Right ventricle myocardium inferior (tissue), 1 donor: Measurements from ENCODE around the gene IMPA2. TPM values are rescaled to one million over a fixed set of nuclear protein-coding genes. Genes with fewer than 3 reads are reported as not detected.
"Not testable (repeated sequence)": the region's sequence is repeated elsewhere in the genome, so short reads cannot be mapped to it uniquely, and the experiment has no call there.

ENCODE experiments used
- ATAC-seq: fragments of 200-7000 bp; cut with Tn5 transposase; one replicate; pipeline ENCODE4 v1.9.1; 2020; ENCODE audit warnings: mild to moderate bottlenecking, moderate library complexity
- DNase-seq: peaks from one replicate; pipeline ENCODE4 v3.0.0; 2021; ENCODE audit errors: missing footprints
- intact Hi-C: fragments of 100-400 bp; cut with DNase I; formaldehyde crosslinking; loops from one replicate; pipeline ENCODE4 v1.11.0; 2022
- total RNA-seq: library from RNA; stranded (reverse); fragmentation: NEBNext Ultra II Directional; extraction: Animal tissue kit (Norgen Biotek cat#: 25700); gene quantifications from one replicate; pipeline ENCODE4 v1.2.1, GENCODE V29; 2021
- donor health status: DM: no; HTN: yes; CAD: no; lungs with severe emphysema.

The IMPA2 gene
- total RNA-seq, 1 donor from 2014 or later, result 82.8 TPM

DNA sequence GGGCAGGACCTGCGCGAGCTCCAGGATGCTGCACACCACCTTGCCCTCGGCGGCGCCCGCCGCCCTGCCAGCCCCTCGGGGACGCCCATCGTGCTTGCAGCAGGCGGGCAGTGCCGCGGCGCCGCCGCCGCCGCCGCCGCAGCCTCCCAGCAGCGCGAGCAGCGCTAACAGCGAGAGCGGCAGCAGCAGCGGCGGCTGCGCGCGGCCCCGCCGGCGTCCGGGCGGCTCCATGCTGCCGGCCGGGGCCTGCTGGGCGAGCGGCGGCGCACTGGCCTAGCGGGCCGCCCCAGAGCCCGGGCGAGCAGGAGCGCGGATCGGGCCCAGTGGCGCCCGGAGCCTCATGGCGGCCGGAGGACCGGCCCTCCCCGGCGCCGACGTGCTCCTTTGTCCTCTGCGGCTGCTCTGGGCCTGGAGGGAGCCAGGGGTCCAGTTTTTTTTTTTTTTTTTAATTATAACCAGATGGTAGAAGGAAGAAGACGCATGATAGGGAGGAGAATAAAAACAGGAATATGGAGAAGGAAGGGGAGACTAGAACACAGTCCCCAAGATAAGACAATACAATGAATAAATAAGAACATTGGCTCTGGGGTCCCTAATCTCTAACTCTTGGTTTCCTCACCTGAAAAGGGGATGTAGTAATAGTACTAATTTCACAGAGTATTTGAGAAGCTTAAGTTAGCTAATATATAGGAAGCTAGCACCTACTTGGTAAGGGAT lies 95.3 kb downstream of the IMPA2 start:
- ATAC-seq, result peak; percentile 72
- DNase-seq, result no peak
- intact Hi-C loops, result no loop called here

DNA sequence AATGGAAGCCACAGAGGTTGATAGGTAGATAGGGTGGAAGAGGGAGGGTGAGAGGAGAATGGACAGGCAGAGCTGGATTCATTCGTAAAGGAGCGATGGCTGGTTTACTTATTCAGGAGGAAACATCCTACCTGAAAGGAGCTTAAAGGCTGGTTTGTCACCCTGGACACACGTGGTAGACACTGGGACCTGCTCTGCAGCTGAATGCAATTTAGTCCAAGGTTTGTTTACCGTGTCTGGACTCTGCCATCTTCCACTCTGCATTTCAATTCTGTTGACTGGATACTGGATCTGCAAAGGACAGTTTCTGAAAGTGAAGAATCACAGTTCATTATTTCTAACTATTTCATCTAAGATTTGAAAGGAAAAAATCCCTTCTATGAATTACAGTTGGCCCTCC lies 96.7 kb downstream of the IMPA2 start:
- DNase-seq, intact Hi-C loops, ATAC-seq: not testable (repeated sequence)

DNA sequence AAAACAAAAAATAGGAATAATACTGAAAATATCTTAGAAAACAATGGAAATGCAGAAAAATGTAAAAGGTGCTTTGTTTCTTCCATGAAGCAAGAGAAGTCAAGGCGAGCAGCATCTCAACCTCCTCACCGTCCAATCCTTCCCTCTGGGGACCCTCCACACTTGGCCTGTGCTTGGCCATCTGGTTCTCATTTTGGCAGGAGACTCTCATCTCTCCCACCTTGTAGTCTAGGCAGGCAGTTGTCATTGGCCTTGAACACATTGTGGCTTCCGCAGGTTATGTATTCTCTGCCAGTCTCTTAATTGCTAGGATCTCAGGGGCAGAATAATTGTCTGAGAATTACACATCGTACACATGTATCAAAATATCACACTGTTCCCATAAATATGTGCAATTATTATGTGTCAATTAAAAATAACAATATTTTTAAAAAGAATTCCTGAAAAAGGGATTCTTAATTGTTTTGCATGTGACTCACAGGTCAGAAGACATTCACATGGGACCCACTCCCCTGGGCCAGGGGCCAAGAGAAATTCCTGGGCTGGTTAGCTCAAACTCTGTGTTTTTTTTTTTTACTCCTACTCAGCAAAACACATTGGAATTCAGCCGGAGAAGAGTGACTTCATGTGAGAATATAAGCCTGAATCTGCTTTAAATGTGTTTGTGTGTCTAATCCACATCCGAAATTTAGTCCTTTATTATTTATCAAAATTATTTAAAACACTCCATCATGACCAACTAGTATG lies 98.4 kb downstream of the IMPA2 start:
- intact Hi-C loops, result no loop called here
- ATAC-seq (no peak), DNase-seq (no peak)

Other genes with a start within 250 kb of the IMPA2 start
- gene CHMP1B, start 130.1 kb upstream of the IMPA2 start, total RNA-seq, result 28.6 TPM
- 34.5 TPM for gene MPPE1, start 73.2 kb upstream of the IMPA2 start, total RNA-seq
- gene ANKRD62, start 112.3 kb downstream of the IMPA2 start, total RNA-seq, result not detected